Measurements from ENCODE around the gene FPR3. TPM values are rescaled to one million over a fixed set of nuclear protein-coding genes. Genes with fewer than 3 reads are reported as not detected.
A peak's percentile ranks its signal among the peaks of the same experiment; 100 is the strongest.

Gene FPR3
- total RNA-seq, 2 donors from 2014 or later: 1.6 to 4.9 TPM

DNA sequence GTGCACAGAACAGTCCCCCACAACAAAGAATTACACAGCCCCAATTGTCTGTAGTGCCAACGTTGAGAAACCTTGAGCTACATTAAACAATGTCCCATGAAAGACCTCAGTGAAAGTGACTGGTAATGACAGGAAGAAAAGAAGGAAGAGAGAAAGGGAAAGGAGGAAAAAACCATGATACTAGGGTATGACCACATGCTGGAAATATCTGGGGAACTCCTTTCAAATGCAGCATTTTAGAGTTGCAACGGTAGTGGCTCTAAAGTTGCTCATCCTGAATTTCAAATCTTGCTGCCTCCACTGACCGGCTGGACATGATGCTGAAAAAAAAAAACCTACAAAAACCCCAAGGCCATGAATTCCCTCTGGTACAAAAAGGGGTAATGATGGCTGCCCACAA lies 26.5 kb downstream of the FPR3 start:
- ATAC-seq: no peak
- Histone ChIP-seq H3K9me3 (peaks cover 0 to 11% (median 0%) of the 10 kb centered on the region in 3 donors), H3K4me3 (no peak overlapping the region), H3K36me3 (replicated peaks in 1 of 2; ENCODE audit: insufficient read depth in 1 of 2, low read depth in 2 of 2) (no peaks in the 10 kb centered on the region), H3K27ac (peak overlapping the region in 1 of 4 donors; percentile 54), H3K4me1 (no peaks in the 10 kb centered on the region), H3K27me3 (no peaks in the 10 kb centered on the region)
- TF ChIP-seq, protein P1, sequence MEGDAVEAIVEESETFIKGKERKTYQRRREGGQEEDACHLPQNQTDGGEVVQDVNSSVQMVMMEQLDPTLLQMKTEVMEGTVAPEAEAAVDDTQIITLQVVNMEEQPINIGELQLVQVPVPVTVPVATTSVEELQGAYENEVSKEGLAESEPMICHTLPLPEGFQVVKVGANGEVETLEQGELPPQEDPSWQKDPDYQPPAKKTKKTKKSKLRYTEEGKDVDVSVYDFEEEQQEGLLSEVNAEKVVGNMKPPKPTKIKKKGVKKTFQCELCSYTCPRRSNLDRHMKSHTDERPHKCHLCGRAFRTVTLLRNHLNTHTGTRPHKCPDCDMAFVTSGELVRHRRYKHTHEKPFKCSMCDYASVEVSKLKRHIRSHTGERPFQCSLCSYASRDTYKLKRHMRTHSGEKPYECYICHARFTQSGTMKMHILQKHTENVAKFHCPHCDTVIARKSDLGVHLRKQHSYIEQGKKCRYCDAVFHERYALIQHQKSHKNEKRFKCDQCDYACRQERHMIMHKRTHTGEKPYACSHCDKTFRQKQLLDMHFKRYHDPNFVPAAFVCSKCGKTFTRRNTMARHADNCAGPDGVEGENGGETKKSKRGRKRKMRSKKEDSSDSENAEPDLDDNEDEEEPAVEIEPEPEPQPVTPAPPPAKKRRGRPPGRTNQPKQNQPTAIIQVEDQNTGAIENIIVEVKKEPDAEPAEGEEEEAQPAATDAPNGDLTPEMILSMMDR (IDR thresholded peaks at IDR 0.05): no peak
- TF ChIP-seq POLR2A (IDR thresholded peaks at IDR 0.05): no peak
- no peak for DNase-seq
- intact Hi-C loops (cut with DNase I): no loop called here
- WGBS, 2 donors: 50 to 72% methylated on average over 3 of the region's 3 CpGs

DNA sequence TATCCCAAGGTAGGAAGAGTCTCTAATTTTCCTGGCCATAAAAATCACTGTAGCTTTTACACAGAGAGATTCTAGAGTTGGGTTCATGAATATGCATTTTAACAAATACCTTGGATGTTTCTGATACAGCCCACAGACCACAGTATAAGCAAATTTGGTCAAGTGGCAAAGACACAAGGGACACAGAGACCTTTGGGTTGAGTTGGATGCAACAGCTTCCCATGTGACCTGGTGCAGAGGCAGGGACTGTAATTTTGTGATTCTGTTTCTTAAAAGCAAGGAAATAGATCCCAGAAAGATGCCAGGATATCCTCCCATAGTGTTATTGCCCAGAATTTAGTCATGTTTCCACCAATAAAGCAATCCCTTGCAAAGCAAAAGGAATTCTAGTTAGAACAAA lies 27.0 kb downstream of the FPR3 start:
- Histone ChIP-seq H3K27ac (peak overlapping the region in 1 of 4 donors; percentile 54), H3K27me3 (no peaks in the 10 kb centered on the region)
- ATAC-seq: no peak

DNA sequence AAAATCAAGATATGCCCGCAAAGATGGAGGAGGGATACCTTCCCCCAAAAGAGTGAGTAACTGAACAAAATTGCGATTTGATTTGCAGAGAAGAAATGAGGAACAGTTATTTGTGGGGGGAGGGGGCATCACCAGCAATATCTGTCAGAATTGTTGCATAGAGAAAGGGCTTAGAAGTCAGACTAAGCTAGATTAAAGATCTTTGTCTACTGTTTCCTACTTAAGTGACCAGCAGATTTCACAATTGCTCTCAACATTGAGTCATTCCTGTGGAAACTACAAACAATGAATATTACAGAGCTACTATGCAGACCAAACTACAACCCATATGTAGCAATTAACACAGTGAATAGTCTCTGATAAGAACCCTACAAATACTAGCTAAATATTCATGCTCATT lies 27.4 kb downstream of the FPR3 start:
- TF ChIP-seq POLR2A (IDR thresholded peaks at IDR 0.05): no peak
- WGBS, 2 donors: 62 to 72% methylated on average over 2 of the region's 2 CpGs
- Histone ChIP-seq H3K27me3 (no peaks in the 10 kb centered on the region), H3K4me3 (no peak overlapping the region), H3K27ac (peak overlapping the region in 1 of 4 donors; percentile 54), H3K9me3 (peaks cover 0 to 12% (median 0%) of the 10 kb centered on the region in 3 donors), H3K36me3 (replicated peaks in 1 of 2; ENCODE audit: insufficient read depth in 1 of 2, low read depth in 2 of 2) (no peaks in the 10 kb centered on the region), H3K4me1 (no peaks in the 10 kb centered on the region)
- intact Hi-C loops (cut with DNase I): no loop called here
- no peak for ATAC-seq
- peak in 1 of 4 donors; percentile 33 for DNase-seq

More for the DNA sequence above, 27.0 kb downstream of the FPR3 start:
- no peak for DNase-seq
- H3K4me3 ChIP-seq: no peak overlapping the region
- TF ChIP-seq, protein P1 (IDR thresholded peaks at IDR 0.05): no peak
- TF ChIP-seq POLR2A (IDR thresholded peaks at IDR 0.05): no peak
- intact Hi-C loops (cut with DNase I): no loop called here
- H3K36me3 ChIP-seq (replicated peaks in 1 of 2; ENCODE audit: insufficient read depth in 1 of 2, low read depth in 2 of 2): no peaks in the 10 kb centered on the region
- H3K9me3 ChIP-seq: peaks cover 0 to 12% (median 0%) of the 10 kb centered on the region in 3 donors
- H3K4me1 ChIP-seq: no peaks in the 10 kb centered on the region

DNA sequence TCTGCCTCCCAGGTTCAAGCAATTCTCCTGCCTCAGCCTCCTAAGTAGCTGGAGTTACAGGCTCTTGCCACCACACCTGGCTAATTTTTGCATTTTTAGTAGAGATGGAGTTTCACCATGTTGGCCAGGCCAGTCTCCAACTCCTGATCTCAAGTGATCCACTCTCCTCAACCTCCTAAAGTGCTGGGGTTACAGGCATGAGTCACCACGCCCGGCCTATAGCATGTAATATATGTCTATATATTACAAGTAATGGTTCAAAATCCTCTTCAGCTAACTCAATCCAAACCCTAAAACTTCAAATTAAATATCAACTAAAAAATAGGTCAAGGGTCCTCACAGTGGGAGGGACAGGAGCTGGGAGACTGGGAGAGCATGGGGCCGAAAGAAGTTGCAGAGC lies 28.0 kb downstream of the FPR3 start:
- H3K4me3 ChIP-seq: no peak overlapping the region
- no peak for ATAC-seq
- no peak for DNase-seq
- no peak for TF ChIP-seq POLR2A (IDR thresholded peaks at IDR 0.05)
- TF ChIP-seq, protein P1 (IDR thresholded peaks at IDR 0.05): no peak
- WGBS, 2 donors: 86 to 93% methylated on average over 3 of the region's 3 CpGs
- no peaks in the 10 kb centered on the region for H3K4me1 ChIP-seq
- intact Hi-C loops (cut with DNase I): no loop called here
- H3K27ac ChIP-seq: no peak overlapping the region
- peaks cover 0 to 12% (median 0%) of the 10 kb centered on the region in 3 donors for H3K9me3 ChIP-seq
- no peaks in the 10 kb centered on the region for H3K27me3 ChIP-seq
- H3K36me3 ChIP-seq (replicated peaks in 1 of 2; ENCODE audit: insufficient read depth in 1 of 2, low read depth in 2 of 2): no peaks in the 10 kb centered on the region

DNA sequence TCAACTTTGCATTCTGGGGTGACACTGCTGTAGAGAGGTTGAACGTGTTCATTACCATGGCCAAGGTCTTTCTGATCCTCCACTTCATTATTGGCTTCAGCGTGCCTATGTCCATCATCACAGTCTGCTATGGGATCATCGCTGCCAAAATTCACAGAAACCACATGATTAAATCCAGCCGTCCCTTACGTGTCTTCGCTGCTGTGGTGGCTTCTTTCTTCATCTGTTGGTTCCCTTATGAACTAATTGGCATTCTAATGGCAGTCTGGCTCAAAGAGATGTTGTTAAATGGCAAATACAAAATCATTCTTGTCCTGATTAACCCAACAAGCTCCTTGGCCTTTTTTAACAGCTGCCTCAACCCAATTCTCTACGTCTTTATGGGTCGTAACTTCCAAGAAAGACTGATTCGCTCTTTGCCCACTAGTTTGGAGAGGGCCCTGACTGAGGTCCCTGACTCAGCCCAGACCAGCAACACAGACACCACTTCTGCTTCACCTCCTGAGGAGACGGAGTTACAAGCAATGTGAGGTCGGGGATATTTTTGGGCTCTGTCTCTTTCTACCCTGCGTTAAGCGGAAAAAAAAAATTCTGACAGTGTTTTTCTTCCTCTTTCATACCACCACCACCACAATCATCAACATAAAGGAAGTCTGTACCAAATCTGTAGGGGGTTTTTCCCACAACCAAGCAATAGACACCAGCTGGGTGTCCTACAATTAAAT lies 29.5 kb downstream of the FPR3 start:
- no peak overlapping the region for H3K4me3 ChIP-seq
- peak in 1 of 3 donors; percentile 27 for TF ChIP-seq POLR2A (IDR thresholded peaks at IDR 0.05)
- TF ChIP-seq, protein P1 (IDR thresholded peaks at IDR 0.05): no peak
- H3K36me3 ChIP-seq (replicated peaks in 1 of 2; ENCODE audit: insufficient read depth in 1 of 2, low read depth in 2 of 2): no peaks in the 10 kb centered on the region
- no peaks in the 10 kb centered on the region for H3K4me1 ChIP-seq
- peaks cover 0 to 18% (median 0%) of the 10 kb centered on the region in 3 donors for H3K9me3 ChIP-seq
- DNase-seq: peak in 1 of 4 donors; percentile 58
- no peak for ATAC-seq
- H3K27me3 ChIP-seq: no peaks in the 10 kb centered on the region
- intact Hi-C loops (cut with DNase I): no loop called here
- H3K27ac ChIP-seq: peak overlapping the region in 1 of 4 donors; percentile 58
- WGBS, 2 donors: 73 to 78% methylated on average over 13 of the region's 13 CpGs

All from body of pancreas (tissue), 4 donors.